Fibroblast of lung (primary cell): ENCODE data around the gene CCDC116. TPM values are rescaled to one million over a fixed set of nuclear protein-coding genes. Genes with fewer than 3 reads are reported as not detected.

Source experiments
- DNase-seq, 2 donors: peaks; one replicate each; pipeline versions ENCODE4 v3.0.0 to v3.0.0-alpha.2; 2010; ENCODE audit warnings: low read depth in 2 of 2
- H2AFZ ChIP-seq: 2 replicates; pipeline ENCODE4 v1.5.1; 2012; ENCODE audit warnings: low read length, control low read depth, inconsistent platforms
- H3K27ac ChIP-seq: 2 replicates; pipeline ENCODE4 v1.5.1; 2011; ENCODE audit warnings: low read length, control low read depth; ENCODE audit not compliant: insufficient read depth
- H3K27me3 ChIP-seq: 2 replicates; pipeline ENCODE4 v1.5.1; 2011; ENCODE audit warnings: mild to moderate bottlenecking, low read length; ENCODE audit not compliant: control insufficient read depth, insufficient read depth
- H3K36me3 ChIP-seq: 2 replicates; pipeline ENCODE4 v1.5.1; 2011; ENCODE audit warnings: low read length; ENCODE audit not compliant: control insufficient read depth, insufficient read depth
- H3K4me1 ChIP-seq: 2 replicates; pipeline ENCODE4 v1.5.1; 2011; ENCODE audit warnings: low read length; ENCODE audit not compliant: control insufficient read depth, insufficient read depth; ENCODE audit errors: extremely low read depth
- H3K4me2 ChIP-seq: 2 replicates; pipeline ENCODE4 v1.5.1; 2011; ENCODE audit warnings: low read length, control low read depth; ENCODE audit not compliant: insufficient read depth; ENCODE audit errors: extremely low read depth
- H3K4me3 ChIP-seq, 4 experiments: fragments of 200-600 bp in 1 of 4; sonication (generic) in 1 of 4; replicated peaks in 1 of 4; 2 replicates each; pipeline ENCODE4 v1.5.1; 2011 to 2016; ENCODE audit warnings: low read length in 4 of 4, low read depth in 3 of 4, mild to moderate bottlenecking in 3 of 4, control low read depth in 2 of 4, inconsistent platforms in 1 of 4, mixed read lengths in 1 of 4; ENCODE audit not compliant: insufficient read depth in 1 of 4; ENCODE audit errors: control extremely low read depth in 1 of 4
- H3K79me2 ChIP-seq: 2 replicates; pipeline ENCODE4 v1.5.1; 2012; ENCODE audit warnings: mild to moderate bottlenecking, low read length, inconsistent platforms; ENCODE audit not compliant: control insufficient read depth, insufficient read depth
- H3K9ac ChIP-seq: 2 replicates; pipeline ENCODE4 v1.5.1; 2011; ENCODE audit warnings: mild to moderate bottlenecking, low read length, control low read depth; ENCODE audit not compliant: insufficient read depth
- H3K9me3 ChIP-seq: 2 replicates; pipeline ENCODE4 v1.5.1; 2012; ENCODE audit warnings: low read depth, low read length; ENCODE audit not compliant: control insufficient read depth, insufficient read depth
- H4K20me1 ChIP-seq: 2 replicates; pipeline ENCODE4 v1.5.1; 2011; ENCODE audit warnings: low read length; ENCODE audit not compliant: control insufficient read depth, insufficient read depth; ENCODE audit errors: extremely low read depth
- CTCF ChIP-seq, 2 donors: IDR thresholded peaks in 1 of 2; conservative IDR thresholded peaks in 1 of 2; 1 replicate in 1 of 2; 2 replicates in 1 of 2; pipeline ENCODE4 v1.5.1; 2011 to 2012; ENCODE audit warnings: low read length in 2 of 2, control low read depth in 1 of 2, inconsistent platforms in 1 of 2, low read depth in 1 of 2, mild to moderate bottlenecking in 1 of 2
- EZH2 ChIP-seq: IDR thresholded peaks from 2 replicates; pipeline ENCODE4 v1.5.1; 2012; ENCODE audit warnings: low read length, control low read depth, mild to moderate bottlenecking; ENCODE audit errors: missing control alignments
- polyA plus RNA-seq, 2 donors: library from polyadenylated mRNA; depleted of rRNA in 1 of 2; stranded (reverse) in 1 of 2; unstranded in 1 of 2; fragments of >200 nt; gene quantifications; 2 replicates each; pipeline ENCODE4 v1.2.1, GENCODE V29; 2011 to 2012; ENCODE audit warnings: missing spikeins in 1 of 2
- total RNA-seq: library from RNA; depleted of rRNA; stranded (reverse); fragments of >200 nt; gene quantifications from 2 replicates; pipeline ENCODE4 v1.2.1, GENCODE V29; 2014

Gene CCDC116
- total and polyA plus RNA-seq, 2 donors (not counting 1 experiment from before 2014, with no cell fraction given): 0.03 to 0.17 TPM

GRCh38 chr22:21611210-21611977 lies 21.2 kb upstream of the CCDC116 start:
- H4K20me1 ChIP-seq: peaks cover 2% of the 10 kb centered on the region
- no peaks in the 10 kb centered on the region for H3K4me1 ChIP-seq
- H3K4me2 ChIP-seq: no peak overlapping the region
- no peak overlapping the region for H2AFZ ChIP-seq
- no peak overlapping the region for H3K9ac ChIP-seq
- DNase-seq: no peak
- H3K36me3 ChIP-seq: peaks cover 8% of the 10 kb centered on the region
- H3K79me2 ChIP-seq: peaks cover 69% of the 10 kb centered on the region
- no peak overlapping the region for H3K27ac ChIP-seq
- no peak overlapping the region for H3K4me3 ChIP-seq
- H3K27me3 ChIP-seq: no peaks in the 10 kb centered on the region
- TF ChIP-seq CTCF (conservative IDR thresholded peaks at IDR 0.05 in 1 of 2, IDR thresholded peaks at IDR 0.05 in 1 of 2; ENCODE audit: low read depth in 1 of 2, low read length in 2 of 2) (no peak), EZH2 (no peak)
- no peaks in the 10 kb centered on the region for H3K9me3 ChIP-seq

- no peaks in the 10 kb centered on the region for H3K9me3 ChIP-seq
- no peak overlapping the region for H3K9ac ChIP-seq
- no peaks in the 10 kb centered on the region for H3K27me3 ChIP-seq
- H2AFZ ChIP-seq: no peak overlapping the region
- no peaks in the 10 kb centered on the region for H3K4me1 ChIP-seq
- H3K4me3 ChIP-seq: no peak overlapping the region
- H3K27ac ChIP-seq: no peak overlapping the region
- H4K20me1 ChIP-seq: peaks cover 2% of the 10 kb centered on the region
- no peak overlapping the region for H3K4me2 ChIP-seq
- peaks cover 60% of the 10 kb centered on the region for H3K79me2 ChIP-seq
- TF ChIP-seq EZH2 (no peak), CTCF (conservative IDR thresholded peaks at IDR 0.05 in 1 of 2, IDR thresholded peaks at IDR 0.05 in 1 of 2; ENCODE audit: low read depth in 1 of 2, low read length in 2 of 2) (no peak)
- DNase-seq: no peak
- peaks cover 8% of the 10 kb centered on the region for H3K36me3 ChIP-seq
These were observed 19.7 kb upstream of the CCDC116 start for GRCh38 chr22:21612858-21613257.

GRCh38 chr22:21613553-21614233 lies 18.9 kb upstream of the CCDC116 start:
- TF ChIP-seq EZH2 (no peak), CTCF (conservative IDR thresholded peaks at IDR 0.05 in 1 of 2, IDR thresholded peaks at IDR 0.05 in 1 of 2; ENCODE audit: low read depth in 1 of 2, low read length in 2 of 2) (no peak)
- no peak overlapping the region for H3K4me3 ChIP-seq
- DNase-seq: no peak
- H3K36me3 ChIP-seq: peaks cover 8% of the 10 kb centered on the region
- H3K27me3 ChIP-seq: no peaks in the 10 kb centered on the region
- H2AFZ ChIP-seq: no peak overlapping the region
- H4K20me1 ChIP-seq: peaks cover 2% of the 10 kb centered on the region
- no peak overlapping the region for H3K9ac ChIP-seq
- H3K27ac ChIP-seq: no peak overlapping the region
- H3K4me1 ChIP-seq: no peaks in the 10 kb centered on the region
- H3K79me2 ChIP-seq: peaks cover 53% of the 10 kb centered on the region
- H3K9me3 ChIP-seq: no peaks in the 10 kb centered on the region
- no peak overlapping the region for H3K4me2 ChIP-seq
